Frontal cortex (tissue), 4 donors: ENCODE data around the gene CKMT1B. TPM values are rescaled to one million over a fixed set of nuclear protein-coding genes. Genes with fewer than 3 reads are reported as not detected.
"Not testable (repeated sequence)": the region's sequence is repeated elsewhere in the genome, so short reads cannot be mapped to it uniquely, and the experiment has no call there.

Source experiments
- DNase-seq, 2 donors: peaks; one replicate each; pipeline ENCODE4 v3.0.0; 2012; ENCODE audit warnings: low spot score in 2 of 2
- FAIRE-seq: peaks from 2 replicates; lab custom pipeline; 2012; peaks lifted over from hg19 to GRCh38; lab: Jason Lieb, UNC
- small RNA-seq: library from RNA; depleted of rRNA; stranded (forward); fragments of <200 nt; gene quantifications from one replicate; pipeline ENCODE3, GENCODE V24; 2014
- total RNA-seq: library from RNA; depleted of rRNA; stranded (reverse); fragments of >200 nt; gene quantifications from one replicate; pipeline ENCODE4 v1.2.3, GENCODE V29; 2014
- donor health status: control.
- donor health status: control.
- donor health status: control.

Gene CKMT1B
- total RNA-seq, 1 donor from 2014 or later = 7.7 TPM

DNA sequence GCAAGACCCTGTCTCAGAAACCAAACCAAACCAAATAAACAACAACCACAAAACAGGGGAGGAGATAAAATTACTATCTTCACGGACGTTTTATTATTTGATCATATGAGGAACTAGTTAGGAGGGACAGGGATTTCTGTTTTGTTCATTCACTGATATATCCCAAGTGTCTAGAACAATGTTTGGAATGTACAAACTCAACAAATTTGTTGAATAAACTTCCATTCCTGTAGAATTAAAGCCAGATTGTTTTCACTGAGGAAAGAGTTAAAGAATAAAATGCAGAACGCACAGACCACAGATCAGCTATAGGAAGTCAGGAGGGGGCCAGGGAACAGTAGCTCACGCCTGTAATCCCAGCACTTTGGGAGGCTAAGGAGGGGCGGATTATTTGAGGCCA, 31.3 kb downstream of the CKMT1B start:
- DNase-seq (no peak), FAIRE-seq (no peak)

- not testable (repeated sequence) for DNase-seq, FAIRE-seq
Observed at GRCh38 chr15:43626937-43627336, 33.1 kb downstream of the CKMT1B start.

DNA sequence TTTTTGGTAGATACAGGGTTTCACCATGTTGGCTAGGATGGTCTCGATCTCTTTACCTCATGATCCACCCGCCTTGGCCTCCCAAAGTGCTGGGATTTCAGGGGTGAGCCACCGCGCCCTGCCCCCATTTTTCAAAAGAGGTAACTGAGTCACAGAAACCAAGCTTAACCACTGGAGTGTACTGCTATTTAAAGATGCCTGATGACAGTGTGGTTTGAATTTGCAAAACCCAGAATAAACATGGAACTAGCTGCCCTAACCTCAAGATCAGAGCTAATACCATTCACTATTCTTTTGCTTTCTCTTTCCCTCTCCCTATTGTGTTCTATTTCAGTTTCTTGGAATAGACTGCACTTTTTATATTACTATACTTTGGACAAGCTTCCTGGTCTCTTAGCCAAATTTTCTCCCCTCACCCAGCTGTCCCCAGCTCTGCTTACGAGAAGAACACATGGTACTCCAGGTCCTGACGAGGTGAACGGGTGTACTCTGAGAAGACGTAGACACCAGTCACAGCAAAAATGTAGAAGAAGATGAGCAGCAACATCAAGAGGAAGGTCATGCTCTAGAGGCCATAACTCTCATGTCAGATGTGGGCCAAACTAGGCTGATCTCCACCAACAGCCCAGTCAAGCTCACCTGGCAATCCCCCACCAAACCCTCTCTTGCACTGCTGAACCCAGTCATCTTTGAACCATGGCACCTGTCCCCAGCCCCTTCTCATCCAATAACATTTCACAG, 44.8 kb downstream of the CKMT1B start:
- FAIRE-seq, DNase-seq: not testable (repeated sequence)

Small RNA genes lying within 50 kb of the gene (small RNA-seq; reads per million reads assigned to genes)
- gene PDIA3P2 (not detected), gene RNU6-554P (not detected), gene RNU6-610P (not detected)

Other genes starting within 250 kb of the CKMT1B start
- gene ZSCAN29, start 223.0 kb upstream of the CKMT1B start, total RNA-seq = 38.3 TPM
- gene TUBGCP4, start 222.9 kb upstream of the CKMT1B start, total RNA-seq = 22.8 TPM
- 157 TPM for gene TP53BP1, start 100.9 kb upstream of the CKMT1B start, total RNA-seq
- gene MAP1A, start 76.4 kb upstream of the CKMT1B start, total RNA-seq = 24.5 TPM
- 21.6 TPM for gene PPIP5K1, start 3.8 kb upstream of the CKMT1B start, total RNA-seq
- under 0.01 TPM for gene STRC, start 24.8 kb downstream of the CKMT1B start, total RNA-seq
- gene CATSPER2, start 54.8 kb downstream of the CKMT1B start, total RNA-seq = 5.3 TPM
- 6.5 TPM for gene CKMT1A, start 99.8 kb downstream of the CKMT1B start, total RNA-seq
- gene PDIA3, start 152.4 kb downstream of the CKMT1B start, total RNA-seq = 34.2 TPM
- 1.2 TPM for gene ELL3, start 182.9 kb downstream of the CKMT1B start, total RNA-seq
- gene SERF2, start 198.3 kb downstream of the CKMT1B start, total RNA-seq = 53.0 TPM
- gene SERINC4, start 206.2 kb downstream of the CKMT1B start, total RNA-seq = 0.41 TPM
- 5.7 TPM for gene HYPK, start 206.6 kb downstream of the CKMT1B start, total RNA-seq
- gene MFAP1, start 230.7 kb downstream of the CKMT1B start, total RNA-seq = 27.3 TPM
- gene WDR76, start 233.0 kb downstream of the CKMT1B start, total RNA-seq = 16.7 TPM